HEK293 (cell line): ENCODE measurements around the gene ROR2.

Source experiments
- CTCF ChIA-PET: fragments of 350-600 bp; formaldehyde crosslinking; extraction: SDS; loops from one replicate; lab custom pipeline; 2021; ENCODE audit warnings: antibody characterized with exemption; lab: Yijun Ruan, JAX
- POLR2A ChIA-PET: fragments of 300-600 bp; formaldehyde crosslinking; extraction: SDS; loops from one replicate; lab custom pipeline; 2020; ENCODE audit warnings: antibody characterized with exemption, inconsistent platforms; lab: Yijun Ruan, JAX
- H3K27ac ChIP-seq: fragments of 200-500 bp; sonication (Bioruptor generic); 2 replicates; pipeline ENCODE4 v1.5.1; 2014; ENCODE audit warnings: low read depth, low read length, control low read depth, inconsistent platforms; ENCODE audit errors: extremely low read depth
- H3K36me3 ChIP-seq, 2 experiments: fragments of 200-500 bp in 1 of 2; sonication (Bioruptor generic) in 1 of 2; 1 replicate in 1 of 2; 2 replicates in 1 of 2; pipeline ENCODE4 v1.5.1; 2014 to 2017; ENCODE audit warnings: inconsistent platforms in 2 of 2, low read length in 2 of 2; ENCODE audit not compliant: control insufficient read depth in 2 of 2, insufficient read depth in 1 of 2
- H3K4me1 ChIP-seq: fragments of 200-500 bp; sonication (Bioruptor generic); 2 replicates; pipeline ENCODE4 v1.5.1; 2014; ENCODE audit warnings: mild to moderate bottlenecking, low read length, inconsistent platforms; ENCODE audit not compliant: control insufficient read depth, insufficient read depth
- H3K4me3 ChIP-seq: 2 replicates; pipeline ENCODE4 v1.5.1; 2011; ENCODE audit warnings: low read depth, mild to moderate bottlenecking, control low read depth, low read length, moderate library complexity
- H3K9me3 ChIP-seq: fragments of 200-500 bp; sonication (Bioruptor generic); 2 replicates; pipeline ENCODE4 v1.5.1; 2014; ENCODE audit warnings: low read depth, low read length, inconsistent platforms; ENCODE audit not compliant: control insufficient read depth, insufficient read depth
- KLF7 ChIP-seq: fragments of 450-650 bp; formaldehyde crosslinking; IDR thresholded peaks from 2 replicates; pipeline ENCODE4 v1.5.1; 2016; ENCODE audit warnings: missing biosample characterization, missing genetic modification characterization, borderline replicate concordance
- KLF8 ChIP-seq: fragments of 450-650 bp; formaldehyde crosslinking; IDR thresholded peaks from 2 replicates; pipeline ENCODE4 v1.5.1; 2016; ENCODE audit warnings: missing biosample characterization, missing genetic modification characterization
- SCRT2 ChIP-seq: fragments of 450-650 bp; formaldehyde crosslinking; IDR thresholded peaks from 2 replicates; pipeline ENCODE4 v1.5.1; 2016; ENCODE audit warnings: missing biosample characterization, missing genetic modification characterization
- ZEB2 ChIP-seq: fragments of 450-650 bp; formaldehyde crosslinking; IDR thresholded peaks from 2 replicates; pipeline ENCODE4 v1.5.1; 2016; ENCODE audit warnings: missing biosample characterization, missing genetic modification characterization
- ZFP3 ChIP-seq: fragments of 450-650 bp; formaldehyde crosslinking; IDR thresholded peaks from 2 replicates; pipeline ENCODE4 v1.5.1; 2016; ENCODE audit warnings: low read depth, missing biosample characterization, missing genetic modification characterization
- ZFP41 ChIP-seq: fragments of 450-650 bp; formaldehyde crosslinking; IDR thresholded peaks from 2 replicates; pipeline ENCODE4 v1.5.1; 2016; ENCODE audit warnings: missing biosample characterization, missing genetic modification characterization, borderline replicate concordance
- ZNF114 ChIP-seq: fragments of 450-650 bp; formaldehyde crosslinking; IDR thresholded peaks from 2 replicates; pipeline ENCODE4 v1.5.0; 2017; ENCODE audit warnings: missing biosample characterization, missing genetic modification characterization
- ZNF146 ChIP-seq: fragments of 450-650 bp; formaldehyde crosslinking; IDR thresholded peaks from 2 replicates; pipeline ENCODE4 v1.5.1; 2016; ENCODE audit warnings: missing biosample characterization, missing genetic modification characterization
- ZNF19 ChIP-seq: fragments of 450-650 bp; formaldehyde crosslinking; IDR thresholded peaks from 2 replicates; pipeline ENCODE4; 2016; ENCODE audit warnings: missing biosample characterization, missing genetic modification characterization, low read depth
- ZNF23 ChIP-seq: fragments of 450-650 bp; formaldehyde crosslinking; IDR thresholded peaks from 2 replicates; pipeline ENCODE4 v1.5.1; 2016; ENCODE audit warnings: missing biosample characterization, missing genetic modification characterization, borderline replicate concordance
- ZNF341 ChIP-seq: fragments of 450-650 bp; formaldehyde crosslinking; IDR thresholded peaks from 2 replicates; pipeline ENCODE4; 2016; ENCODE audit warnings: low read depth, missing biosample characterization, missing genetic modification characterization
- ZNF391 ChIP-seq: fragments of 450-650 bp; formaldehyde crosslinking; IDR thresholded peaks from 2 replicates; pipeline ENCODE4 v1.5.1; 2016; ENCODE audit warnings: low read depth, missing biosample characterization, missing genetic modification characterization, borderline replicate concordance
- ZNF473 ChIP-seq: fragments of 450-650 bp; formaldehyde crosslinking; IDR thresholded peaks from 2 replicates; pipeline ENCODE4 v1.5.1; 2017; ENCODE audit warnings: missing biosample characterization, missing genetic modification characterization
- ZNF549 ChIP-seq: fragments of 450-650 bp; IDR thresholded peaks from 2 replicates; pipeline ENCODE4 v1.5.1; 2018; ENCODE audit warnings: missing biosample characterization, missing genetic modification characterization, mild to moderate bottlenecking, inconsistent platforms, moderate library complexity
- ZNF664 ChIP-seq: fragments of 450-650 bp; formaldehyde crosslinking; IDR thresholded peaks from 2 replicates; pipeline ENCODE4 v1.5.1; 2016; ENCODE audit warnings: missing biosample characterization, missing genetic modification characterization
- ZSCAN23 ChIP-seq: fragments of 450-650 bp; formaldehyde crosslinking; IDR thresholded peaks from 2 replicates; pipeline ENCODE4 v1.5.1; 2016; ENCODE audit warnings: missing biosample characterization, missing genetic modification characterization
- TF ChIP-seq, protein P1 (sequence below): fragments of 450-650 bp; formaldehyde crosslinking; conservative IDR thresholded peaks from 2 replicates; pipeline ENCODE4 v1.5.1; 2016; ENCODE audit warnings: low read depth, missing biosample characterization, missing genetic modification characterization
- TF ChIP-seq, protein P2 (sequence below): fragments of 450-650 bp; formaldehyde crosslinking; IDR thresholded peaks from 2 replicates; pipeline ENCODE4 v1.5.1; 2016; ENCODE audit warnings: missing biosample characterization, missing genetic modification characterization
- TF ChIP-seq, protein P3 (sequence below): fragments of 450-650 bp; formaldehyde crosslinking; conservative IDR thresholded peaks from 2 replicates; pipeline ENCODE4 v1.5.1; 2016; ENCODE audit warnings: low read depth, missing biosample characterization, missing genetic modification characterization
- TF ChIP-seq, protein P4 (sequence below): fragments of 450-650 bp; formaldehyde crosslinking; IDR thresholded peaks from 2 replicates; pipeline ENCODE4 v1.5.1; 2016; ENCODE audit warnings: missing biosample characterization, missing genetic modification characterization

ROR2 gene

DNA sequence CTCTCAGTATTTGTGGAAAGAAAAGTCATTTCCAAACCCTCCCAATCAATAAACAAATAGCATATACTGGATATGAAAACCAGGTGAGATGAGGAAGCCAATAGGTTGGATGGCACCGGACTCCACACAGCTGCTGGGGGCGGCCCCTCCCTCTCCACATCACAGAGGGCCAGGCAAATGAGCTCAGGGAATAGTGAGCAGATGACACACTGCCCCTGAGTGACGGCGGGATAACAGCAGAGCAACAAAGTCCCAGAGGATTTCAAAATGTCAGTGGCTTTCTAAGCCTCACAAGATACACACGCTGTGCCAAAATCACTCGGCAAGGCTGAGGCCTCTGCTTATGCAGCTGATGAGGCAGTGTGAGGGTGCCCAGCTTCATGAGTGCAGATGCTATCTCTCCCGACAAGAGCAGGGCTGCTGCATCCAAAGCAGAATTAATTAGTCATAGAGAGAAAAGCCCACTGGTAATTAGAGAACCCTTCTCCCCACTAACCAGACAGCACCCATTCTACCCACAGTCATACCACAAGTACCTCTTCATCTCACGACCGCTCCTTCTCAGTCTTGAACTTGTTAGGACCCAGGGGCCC, 291.4 kb downstream of the ROR2 start (continued):
- TF ChIP-seq, protein P1, sequence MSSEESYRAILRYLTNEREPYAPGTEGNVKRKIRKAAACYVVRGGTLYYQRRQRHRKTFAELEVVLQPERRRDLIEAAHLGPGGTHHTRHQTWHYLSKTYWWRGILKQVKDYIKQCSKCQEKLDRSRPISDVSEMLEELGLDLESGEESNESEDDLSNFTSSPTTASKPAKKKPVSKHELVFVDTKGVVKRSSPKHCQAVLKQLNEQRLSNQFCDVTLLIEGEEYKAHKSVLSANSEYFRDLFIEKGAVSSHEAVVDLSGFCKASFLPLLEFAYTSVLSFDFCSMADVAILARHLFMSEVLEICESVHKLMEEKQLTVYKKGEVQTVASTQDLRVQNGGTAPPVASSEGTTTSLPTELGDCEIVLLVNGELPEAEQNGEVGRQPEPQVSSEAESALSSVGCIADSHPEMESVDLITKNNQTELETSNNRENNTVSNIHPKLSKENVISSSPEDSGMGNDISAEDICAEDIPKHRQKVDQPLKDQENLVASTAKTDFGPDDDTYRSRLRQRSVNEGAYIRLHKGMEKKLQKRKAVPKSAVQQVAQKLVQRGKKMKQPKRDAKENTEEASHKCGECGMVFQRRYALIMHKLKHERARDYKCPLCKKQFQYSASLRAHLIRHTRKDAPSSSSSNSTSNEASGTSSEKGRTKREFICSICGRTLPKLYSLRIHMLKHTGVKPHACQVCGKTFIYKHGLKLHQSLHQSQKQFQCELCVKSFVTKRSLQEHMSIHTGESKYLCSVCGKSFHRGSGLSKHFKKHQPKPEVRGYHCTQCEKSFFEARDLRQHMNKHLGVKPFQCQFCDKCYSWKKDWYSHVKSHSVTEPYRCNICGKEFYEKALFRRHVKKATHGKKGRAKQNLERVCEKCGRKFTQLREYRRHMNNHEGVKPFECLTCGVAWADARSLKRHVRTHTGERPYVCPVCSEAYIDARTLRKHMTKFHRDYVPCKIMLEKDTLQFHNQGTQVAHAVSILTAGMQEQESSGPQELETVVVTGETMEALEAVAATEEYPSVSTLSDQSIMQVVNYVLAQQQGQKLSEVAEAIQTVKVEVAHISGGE (tag by site-specific recombination): no peak
- TF ChIP-seq ZNF549 (tag by site-specific recombination) (no peak), ZNF473 (tag by site-specific recombination) (no peak)
- TF ChIP-seq, protein P2, sequence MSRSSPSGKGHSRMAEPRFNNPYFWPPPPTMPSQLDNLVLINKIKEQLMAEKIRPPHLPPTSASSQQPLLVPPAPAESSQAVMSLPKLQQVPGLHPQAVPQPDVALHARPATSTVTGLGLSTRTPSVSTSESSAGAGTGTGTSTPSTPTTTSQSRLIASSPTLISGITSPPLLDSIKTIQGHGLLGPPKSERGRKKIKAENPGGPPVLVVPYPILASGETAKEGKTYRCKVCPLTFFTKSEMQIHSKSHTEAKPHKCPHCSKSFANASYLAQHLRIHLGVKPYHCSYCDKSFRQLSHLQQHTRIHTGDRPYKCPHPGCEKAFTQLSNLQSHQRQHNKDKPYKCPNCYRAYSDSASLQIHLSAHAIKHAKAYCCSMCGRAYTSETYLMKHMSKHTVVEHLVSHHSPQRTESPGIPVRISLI (tag by site-specific recombination): no peak

DNA sequence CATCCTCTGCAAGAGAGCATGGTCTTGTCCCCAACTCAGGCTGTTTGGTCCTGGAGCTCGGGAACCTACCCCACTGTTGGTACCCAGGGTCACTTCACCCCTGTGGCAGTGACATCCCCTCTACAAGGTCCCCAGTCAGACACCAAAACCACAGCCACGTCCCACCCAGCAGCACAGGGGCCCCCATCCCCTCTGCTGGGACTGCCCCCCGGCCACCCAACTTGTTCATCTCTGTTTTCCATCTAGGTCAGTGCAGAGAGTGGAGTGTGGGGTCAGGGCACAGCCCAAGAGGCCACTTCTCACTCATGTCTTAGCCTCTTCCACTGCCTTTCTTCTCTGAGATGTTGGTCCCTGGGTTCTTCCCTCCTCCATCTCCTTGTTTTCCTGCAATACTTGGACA, 292.5 kb downstream of the ROR2 start:
- ChIA-PET POLR2A (no interaction called here), CTCF (no interaction called here)
- no peak overlapping the region for H3K27ac ChIP-seq
- H3K36me3 ChIP-seq: no peaks in the 10 kb centered on the region
- TF ChIP-seq ZNF341: no peak
- no peak for TF ChIP-seq ZNF146 (tag by site-specific recombination)
- TF ChIP-seq, protein P3, sequence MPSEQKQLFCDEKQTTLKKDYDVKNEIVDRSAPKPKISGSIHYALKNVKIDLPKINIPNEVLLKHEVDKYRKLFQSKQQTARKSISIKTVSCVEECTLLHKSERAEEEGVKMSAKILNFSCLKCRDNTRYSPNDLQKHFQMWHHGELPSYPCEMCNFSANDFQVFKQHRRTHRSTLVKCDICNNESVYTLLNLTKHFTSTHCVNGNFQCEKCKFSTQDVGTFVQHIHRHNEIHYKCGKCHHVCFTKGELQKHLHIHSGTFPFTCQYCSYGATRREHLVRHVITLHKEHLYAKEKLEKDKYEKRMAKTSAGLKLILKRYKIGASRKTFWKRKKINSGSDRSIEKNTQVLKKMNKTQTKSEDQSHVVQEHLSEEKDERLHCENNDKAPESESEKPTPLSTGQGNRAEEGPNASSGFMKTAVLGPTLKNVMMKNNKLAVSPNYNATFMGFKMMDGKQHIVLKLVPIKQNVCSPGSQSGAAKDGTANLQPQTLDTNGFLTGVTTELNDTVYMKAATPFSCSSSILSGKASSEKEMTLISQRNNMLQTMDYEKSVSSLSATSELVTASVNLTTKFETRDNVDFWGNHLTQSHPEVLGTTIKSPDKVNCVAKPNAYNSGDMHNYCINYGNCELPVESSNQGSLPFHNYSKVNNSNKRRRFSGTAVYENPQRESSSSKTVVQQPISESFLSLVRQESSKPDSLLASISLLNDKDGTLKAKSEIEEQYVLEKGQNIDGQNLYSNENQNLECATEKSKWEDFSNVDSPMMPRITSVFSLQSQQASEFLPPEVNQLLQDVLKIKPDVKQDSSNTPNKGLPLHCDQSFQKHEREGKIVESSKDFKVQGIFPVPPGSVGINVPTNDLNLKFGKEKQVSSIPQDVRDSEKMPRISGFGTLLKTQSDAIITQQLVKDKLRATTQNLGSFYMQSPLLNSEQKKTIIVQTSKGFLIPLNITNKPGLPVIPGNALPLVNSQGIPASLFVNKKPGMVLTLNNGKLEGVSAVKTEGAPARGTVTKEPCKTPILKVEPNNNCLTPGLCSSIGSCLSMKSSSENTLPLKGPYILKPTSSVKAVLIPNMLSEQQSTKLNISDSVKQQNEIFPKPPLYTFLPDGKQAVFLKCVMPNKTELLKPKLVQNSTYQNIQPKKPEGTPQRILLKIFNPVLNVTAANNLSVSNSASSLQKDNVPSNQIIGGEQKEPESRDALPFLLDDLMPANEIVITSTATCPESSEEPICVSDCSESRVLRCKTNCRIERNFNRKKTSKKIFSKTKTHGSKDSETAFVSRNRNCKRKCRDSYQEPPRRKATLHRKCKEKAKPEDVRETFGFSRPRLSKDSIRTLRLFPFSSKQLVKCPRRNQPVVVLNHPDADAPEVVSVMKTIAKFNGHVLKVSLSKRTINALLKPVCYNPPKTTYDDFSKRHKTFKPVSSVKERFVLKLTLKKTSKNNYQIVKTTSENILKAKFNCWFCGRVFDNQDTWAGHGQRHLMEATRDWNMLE (tag by site-specific recombination): no peak
- no peak for TF ChIP-seq ZFP3 (tag by site-specific recombination)
- no peak for TF ChIP-seq ZNF391 (tag by site-specific recombination)
- TF ChIP-seq, all 188 proteins: peak for 0
- H3K4me3 ChIP-seq: no peak overlapping the region
- H3K4me1 ChIP-seq: no peaks in the 10 kb centered on the region
- no peaks in the 10 kb centered on the region for H3K9me3 ChIP-seq

DNA sequence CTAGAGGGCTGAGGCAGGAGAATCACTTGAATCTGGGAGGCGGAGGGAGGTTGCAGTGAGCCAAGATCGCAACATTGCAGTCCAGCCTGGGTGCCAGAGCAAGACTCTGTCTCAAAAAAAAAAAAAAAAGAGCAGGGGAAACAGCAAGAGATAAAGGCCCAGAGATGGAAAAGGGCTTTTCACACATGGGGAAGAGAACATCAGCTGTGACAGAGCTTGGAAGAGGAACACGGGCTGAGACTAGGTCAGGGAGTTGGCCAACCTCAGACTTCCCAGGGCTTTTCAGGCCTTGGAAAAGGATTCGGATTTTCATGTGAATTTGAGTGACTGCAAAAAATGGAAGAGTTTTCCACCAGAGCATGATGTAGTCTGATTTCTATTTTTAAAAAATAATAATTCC, 294.4 kb downstream of the ROR2 start:
- Histone ChIP-seq H3K9me3 (no peaks in the 10 kb centered on the region), H3K27ac (no peak overlapping the region), H3K36me3 (no peaks in the 10 kb centered on the region), H3K4me1 (no peaks in the 10 kb centered on the region), H3K4me3 (no peak overlapping the region)
- ChIA-PET POLR2A (no interaction called here), CTCF (interaction anchor here (0.7 kb wide), 1 partner anchor 231 kb away, joined by 4 read pairs; no protein-coding TSS in a partner anchor)
- TF ChIP-seq ZNF23 (tag by site-specific recombination) (no peak), KLF8 (tag by site-specific recombination) (no peak), ZNF19 (no peak), SCRT2 (tag by site-specific recombination) (no peak), ZSCAN23 (no peak), ZNF664 (tag by site-specific recombination) (no peak), ZNF114 (tag by site-specific recombination) (no peak), ZEB2 (tag by site-specific recombination) (no peak), KLF7 (tag by site-specific recombination) (no peak), ZFP41 (tag by site-specific recombination) (no peak)
- TF ChIP-seq, protein P4, sequence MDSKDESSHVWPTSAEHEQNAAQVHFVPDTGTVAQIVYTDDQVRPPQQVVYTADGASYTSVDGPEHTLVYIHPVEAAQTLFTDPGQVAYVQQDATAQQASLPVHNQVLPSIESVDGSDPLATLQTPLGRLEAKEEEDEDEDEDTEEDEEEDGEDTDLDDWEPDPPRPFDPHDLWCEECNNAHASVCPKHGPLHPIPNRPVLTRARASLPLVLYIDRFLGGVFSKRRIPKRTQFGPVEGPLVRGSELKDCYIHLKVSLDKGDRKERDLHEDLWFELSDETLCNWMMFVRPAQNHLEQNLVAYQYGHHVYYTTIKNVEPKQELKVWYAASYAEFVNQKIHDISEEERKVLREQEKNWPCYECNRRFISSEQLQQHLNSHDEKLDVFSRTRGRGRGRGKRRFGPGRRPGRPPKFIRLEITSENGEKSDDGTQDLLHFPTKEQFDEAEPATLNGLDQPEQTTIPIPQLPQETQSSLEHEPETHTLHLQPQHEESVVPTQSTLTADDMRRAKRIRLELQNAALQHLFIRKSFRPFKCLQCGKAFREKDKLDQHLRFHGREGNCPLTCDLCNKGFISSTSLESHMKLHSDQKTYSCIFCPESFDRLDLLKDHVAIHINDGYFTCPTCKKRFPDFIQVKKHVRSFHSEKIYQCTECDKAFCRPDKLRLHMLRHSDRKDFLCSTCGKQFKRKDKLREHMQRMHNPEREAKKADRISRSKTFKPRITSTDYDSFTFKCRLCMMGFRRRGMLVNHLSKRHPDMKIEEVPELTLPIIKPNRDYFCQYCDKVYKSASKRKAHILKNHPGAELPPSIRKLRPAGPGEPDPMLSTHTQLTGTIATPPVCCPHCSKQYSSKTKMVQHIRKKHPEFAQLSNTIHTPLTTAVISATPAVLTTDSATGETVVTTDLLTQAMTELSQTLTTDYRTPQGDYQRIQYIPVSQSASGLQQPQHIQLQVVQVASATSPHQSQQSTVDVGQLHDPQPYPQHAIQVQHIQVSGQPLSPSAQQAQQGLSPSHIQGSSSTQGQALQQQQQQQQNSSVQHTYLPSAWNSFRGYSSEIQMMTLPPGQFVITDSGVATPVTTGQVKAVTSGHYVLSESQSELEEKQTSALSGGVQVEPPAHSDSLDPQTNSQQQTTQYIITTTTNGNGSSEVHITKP (tag by site-specific recombination): no peak
